ENCODE data around the gene PRKCE. TPM values are rescaled to one million over a fixed set of nuclear protein-coding genes. Genes with fewer than 3 reads are reported as not detected.
A peak's percentile ranks its signal among the peaks of the same experiment; 100 is the strongest.

Gene PRKCE
- total RNA-seq, 2 experiments from 2014 or later = 6.1 to 8.0 TPM

DNA sequence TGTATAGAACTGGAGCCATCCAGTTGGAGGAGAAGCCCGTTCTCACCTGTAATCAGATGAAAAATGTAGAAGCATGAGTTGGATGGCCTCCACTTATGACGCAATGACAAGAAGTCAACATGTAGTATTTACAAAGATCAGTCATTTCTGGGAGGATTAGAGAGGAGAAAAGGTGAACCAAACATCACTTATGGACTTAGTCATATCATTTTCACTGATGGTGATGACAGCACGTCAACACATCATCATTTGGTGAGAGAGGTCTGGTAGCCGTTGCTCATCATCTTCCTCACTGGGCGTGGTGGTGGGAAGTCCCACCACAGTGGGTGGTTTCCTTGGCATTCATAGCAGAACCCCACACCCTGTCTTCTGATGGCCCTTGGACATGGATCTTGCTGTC, 381.5 kb downstream of the PRKCE start:
- Mint-ChIP-seq H3K27ac (no peak overlapping the region), H3K4me3 (no peak overlapping the region), H3K36me3 (peaks cover 1% of the 10 kb centered on the region), H3K4me1 (no peaks in the 10 kb centered on the region), H3K9me3 (no peaks in the 10 kb centered on the region), H3K27me3 (no peaks in the 10 kb centered on the region)
- DNase-seq = peak; percentile 6

DNA sequence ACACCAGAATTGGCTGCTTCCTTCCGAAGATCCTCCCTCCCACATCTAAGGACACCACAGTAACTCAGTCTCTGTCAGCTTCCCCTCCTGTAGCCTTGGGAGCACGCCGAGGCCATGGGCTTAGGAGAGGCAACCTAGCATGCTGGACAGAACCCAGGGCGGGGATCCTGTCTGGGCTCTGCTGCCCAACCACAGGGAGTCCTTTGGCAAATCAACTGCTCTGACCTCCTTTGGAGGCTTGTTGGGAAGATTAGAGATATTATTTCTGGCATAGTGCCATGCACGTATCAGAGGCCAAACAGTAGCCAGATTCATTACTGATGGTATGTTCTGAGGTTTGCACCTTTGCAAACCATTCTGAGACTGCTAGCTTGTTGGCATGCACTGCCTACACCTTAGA, 383.1 kb downstream of the PRKCE start:
- Mint-ChIP-seq H3K4me3 (no peak overlapping the region), H3K36me3 (no peaks in the 10 kb centered on the region), H3K4me1 (no peaks in the 10 kb centered on the region), H3K9me3 (no peaks in the 10 kb centered on the region), H3K27ac (no peak overlapping the region), H3K27me3 (no peaks in the 10 kb centered on the region)
- DNase-seq = no peak

DNA sequence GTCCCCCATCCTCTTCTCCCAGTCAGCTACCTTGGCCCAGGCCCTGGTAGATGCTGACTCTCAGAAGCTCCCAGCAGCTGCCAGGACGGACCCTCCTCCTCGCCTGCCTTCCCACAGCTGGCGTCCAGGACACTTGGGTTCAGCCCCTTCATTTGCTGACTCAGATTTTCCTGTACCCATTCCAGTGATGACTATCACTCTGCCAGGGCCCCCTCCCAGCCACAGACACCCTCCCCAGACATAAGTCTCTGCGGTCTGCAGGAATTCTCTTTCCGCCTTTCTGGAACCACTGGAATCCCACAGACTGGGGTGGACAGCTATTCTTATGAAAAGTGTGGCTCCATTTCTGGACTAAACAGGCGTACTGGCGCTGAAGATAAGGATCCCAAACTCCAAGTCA, 385.5 kb downstream of the PRKCE start:
- no peaks in the 10 kb centered on the region for H3K27me3 Mint-ChIP-seq
- no peaks in the 10 kb centered on the region for H3K36me3 Mint-ChIP-seq
- no peak overlapping the region for H3K27ac Mint-ChIP-seq
- H3K4me3 Mint-ChIP-seq = no peak overlapping the region
- H3K9me3 Mint-ChIP-seq = no peaks in the 10 kb centered on the region
- no peaks in the 10 kb centered on the region for H3K4me1 Mint-ChIP-seq
- DNase-seq = no peak

DNA sequence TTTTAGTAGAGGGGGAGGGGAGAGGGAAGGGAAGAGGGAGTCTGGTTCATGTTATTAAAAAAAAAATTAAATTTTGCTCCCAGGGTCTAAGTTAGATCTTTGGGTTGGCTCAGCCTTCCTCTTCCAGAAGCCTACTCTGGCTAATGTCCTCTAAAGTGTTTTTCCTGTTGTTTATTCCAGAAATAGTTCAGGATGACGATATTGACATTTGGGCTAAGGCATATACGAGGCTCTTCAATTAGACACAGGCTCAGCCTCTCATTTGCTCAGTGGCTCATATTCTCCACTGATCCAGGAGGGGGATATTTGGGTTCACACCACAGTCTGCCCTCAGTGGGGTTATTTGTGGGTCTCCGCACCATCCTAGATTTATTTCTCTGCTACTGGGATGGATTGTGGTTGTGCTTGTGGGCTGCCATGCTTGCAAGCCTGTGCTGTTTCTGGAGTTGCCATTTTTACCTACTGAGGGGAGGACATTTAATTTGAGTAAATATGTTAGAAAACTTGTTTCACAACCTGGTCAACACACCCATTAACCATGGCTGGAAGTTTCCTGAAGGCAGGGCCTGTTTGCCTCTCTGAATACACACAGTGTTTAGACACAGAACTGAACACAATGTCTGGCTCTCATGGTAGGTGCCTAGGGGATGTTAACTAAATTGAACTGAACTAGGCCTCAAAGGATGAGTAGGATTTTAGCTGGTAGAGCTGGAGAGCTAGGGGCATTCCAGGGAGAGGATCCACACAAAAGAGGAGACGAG, 388.2 kb downstream of the PRKCE start:
- Mint-ChIP-seq H3K36me3 (no peaks in the 10 kb centered on the region), H3K9me3 (no peaks in the 10 kb centered on the region), H3K4me3 (no peak overlapping the region), H3K27ac (no peak overlapping the region), H3K27me3 (no peaks in the 10 kb centered on the region), H3K4me1 (no peaks in the 10 kb centered on the region)
- DNase-seq = no peak

DNA sequence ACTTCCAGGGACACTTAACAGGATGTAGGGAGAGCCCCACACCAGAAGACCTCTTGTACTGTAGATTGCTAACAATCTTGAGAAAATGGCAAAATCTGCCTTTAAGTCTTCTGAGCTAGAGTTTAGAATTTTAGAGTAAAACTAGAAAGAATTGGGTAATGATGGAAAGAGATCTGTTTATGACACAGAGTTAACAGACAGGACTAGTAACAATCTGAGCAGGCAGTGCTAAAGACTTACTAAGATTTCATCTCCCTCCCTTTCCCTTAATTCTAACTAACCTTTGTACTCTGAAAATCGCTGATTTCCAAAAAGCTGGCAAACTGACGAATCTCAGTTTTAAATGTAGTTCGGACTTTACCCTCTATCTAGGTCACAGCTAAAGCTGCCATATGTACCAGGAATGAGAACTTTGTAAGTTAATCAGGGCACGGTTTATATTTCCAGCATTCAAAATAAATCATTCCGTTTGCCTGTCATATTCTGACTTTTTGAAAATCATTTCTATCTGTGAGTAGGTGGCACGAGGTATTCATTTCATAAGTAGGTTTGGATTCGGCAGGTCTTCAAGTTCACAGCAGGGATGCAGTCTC, 389.2 kb downstream of the PRKCE start:
- Mint-ChIP-seq H3K27ac (no peak overlapping the region), H3K27me3 (no peaks in the 10 kb centered on the region)

DNA sequence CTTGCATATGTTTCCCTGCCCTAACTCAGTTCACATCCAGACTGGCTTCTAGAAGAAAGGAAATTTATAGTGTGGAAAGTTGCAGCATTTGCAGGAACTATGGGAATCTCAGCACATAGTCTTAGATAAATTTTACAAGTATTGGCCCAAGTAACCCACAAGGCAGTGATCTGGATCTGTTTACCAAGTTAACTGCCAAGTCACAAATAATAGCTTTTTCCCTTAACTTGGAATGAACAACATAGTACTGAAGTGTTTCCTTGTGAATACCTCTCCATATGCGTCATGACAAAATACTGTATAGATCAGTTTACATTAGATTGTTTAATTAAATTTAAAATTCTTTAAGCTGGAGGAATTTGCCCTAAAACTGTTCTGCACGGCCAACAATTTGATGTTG, 390.0 kb downstream of the PRKCE start:
- no peak for DNase-seq
- H3K27ac Mint-ChIP-seq = no peak overlapping the region
- H3K4me1 Mint-ChIP-seq = peaks cover 2% of the 10 kb centered on the region
- no peaks in the 10 kb centered on the region for H3K9me3 Mint-ChIP-seq
- H3K36me3 Mint-ChIP-seq = no peaks in the 10 kb centered on the region
- no peaks in the 10 kb centered on the region for H3K27me3 Mint-ChIP-seq
- no peak overlapping the region for H3K4me3 Mint-ChIP-seq

More for the DNA sequence above, 389.2 kb downstream of the PRKCE start:
- H3K4me1 Mint-ChIP-seq = peaks cover 1% of the 10 kb centered on the region
- no peak for DNase-seq
- no peaks in the 10 kb centered on the region for H3K9me3 Mint-ChIP-seq
- no peak overlapping the region for H3K4me3 Mint-ChIP-seq
- no peaks in the 10 kb centered on the region for H3K36me3 Mint-ChIP-seq

DNA sequence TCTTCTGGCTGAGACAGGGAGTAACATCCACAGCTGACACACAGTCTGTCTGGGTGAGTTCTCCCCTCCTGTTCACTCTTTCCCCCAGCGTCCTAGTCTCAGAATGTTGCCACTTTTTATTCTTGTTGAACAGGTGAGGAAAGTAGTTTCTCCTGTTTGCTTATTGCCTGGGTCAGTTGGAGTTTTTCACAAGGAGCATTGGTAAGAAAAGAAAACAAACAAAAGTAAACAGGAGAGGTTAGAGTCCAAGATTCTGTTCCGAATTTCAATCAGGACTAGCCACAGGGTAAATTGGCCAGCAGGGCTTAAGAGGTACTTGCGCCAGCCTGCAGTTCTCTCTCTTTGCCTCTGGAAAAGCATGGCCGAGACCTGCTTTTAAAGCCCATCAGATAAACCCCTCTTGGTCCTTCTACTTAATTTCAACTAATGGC, 390.7 kb downstream of the PRKCE start:
- Mint-ChIP-seq H3K4me3 (no peak overlapping the region), H3K36me3 (no peaks in the 10 kb centered on the region), H3K27ac (no peak overlapping the region), H3K27me3 (no peaks in the 10 kb centered on the region), H3K4me1 (peaks cover 2% of the 10 kb centered on the region), H3K9me3 (no peaks in the 10 kb centered on the region)
- no peak for DNase-seq

DNA sequence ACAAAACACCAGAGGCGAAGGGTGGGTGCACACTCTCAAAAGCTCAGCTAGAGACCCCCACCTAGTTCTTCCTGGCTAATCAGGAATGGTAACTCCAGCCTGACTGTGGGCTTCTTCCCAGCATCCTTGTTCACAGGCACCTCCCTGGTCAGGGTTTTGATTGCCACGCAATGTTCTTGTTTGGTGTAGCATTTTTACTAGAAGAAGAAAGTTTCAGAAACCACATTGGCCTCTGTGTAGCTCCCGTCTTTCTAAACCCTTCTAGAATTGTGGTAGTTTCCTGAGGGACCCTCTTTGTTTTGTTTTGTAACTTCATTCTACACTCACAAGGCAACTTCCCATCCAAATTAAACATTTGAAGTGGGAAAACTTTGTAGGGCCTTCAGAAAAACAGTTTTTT, 391.2 kb downstream of the PRKCE start:
- Mint-ChIP-seq H3K9me3 (no peaks in the 10 kb centered on the region), H3K4me3 (no peak overlapping the region), H3K27ac (no peak overlapping the region), H3K36me3 (no peaks in the 10 kb centered on the region), H3K27me3 (no peaks in the 10 kb centered on the region), H3K4me1 (peaks cover 2% of the 10 kb centered on the region)
- DNase-seq = no peak

DNA sequence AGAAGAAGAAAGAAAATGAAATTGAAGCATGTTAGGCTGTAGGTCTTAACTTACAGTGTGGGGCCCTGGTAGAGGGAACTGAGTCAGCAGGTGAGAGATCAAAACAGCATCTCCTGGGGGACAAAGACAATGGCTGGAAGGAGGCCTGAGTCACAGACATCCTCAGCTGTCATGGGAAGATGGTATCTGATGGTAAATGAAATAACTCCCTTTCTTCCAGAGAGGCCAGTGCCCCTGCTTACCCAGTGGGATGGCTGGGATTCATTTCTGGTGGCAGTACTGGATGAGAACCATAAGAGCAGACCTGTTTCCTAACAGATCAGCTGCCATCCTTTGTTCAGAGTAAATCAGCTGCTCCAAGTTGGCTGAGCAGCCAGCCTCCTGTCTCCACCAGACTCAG, 394.4 kb downstream of the PRKCE start:
- H3K4me3 Mint-ChIP-seq = no peak overlapping the region
- peaks cover 2% of the 10 kb centered on the region for H3K4me1 Mint-ChIP-seq
- no peaks in the 10 kb centered on the region for H3K9me3 Mint-ChIP-seq
- H3K27me3 Mint-ChIP-seq = no peaks in the 10 kb centered on the region
- DNase-seq = no peak
- no peak overlapping the region for H3K27ac Mint-ChIP-seq
- no peaks in the 10 kb centered on the region for H3K36me3 Mint-ChIP-seq

DNA sequence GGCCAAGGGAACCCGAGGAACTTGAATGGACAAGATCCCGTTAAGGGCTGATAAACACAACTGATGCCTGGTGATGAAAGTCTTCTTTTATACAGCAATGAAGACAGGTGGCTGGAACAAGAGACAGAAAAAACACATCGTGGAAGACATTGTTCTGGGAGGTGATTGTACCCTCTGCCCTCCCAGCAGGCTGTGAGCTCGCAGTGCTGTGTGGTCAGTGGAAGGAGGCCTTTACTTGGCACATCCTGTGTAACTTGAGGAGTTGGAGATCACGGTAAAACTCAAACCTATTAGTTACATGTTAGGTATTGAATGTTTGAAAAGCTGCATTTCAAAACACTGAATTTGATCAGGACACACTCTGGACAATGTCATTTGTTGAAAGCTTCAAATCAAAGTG, 395.8 kb downstream of the PRKCE start:
- Mint-ChIP-seq H3K27me3 (no peaks in the 10 kb centered on the region), H3K9me3 (no peaks in the 10 kb centered on the region), H3K4me3 (no peak overlapping the region), H3K36me3 (peaks cover 3% of the 10 kb centered on the region), H3K4me1 (peaks cover 5% of the 10 kb centered on the region), H3K27ac (no peak overlapping the region)
- no peak for DNase-seq

DNA sequence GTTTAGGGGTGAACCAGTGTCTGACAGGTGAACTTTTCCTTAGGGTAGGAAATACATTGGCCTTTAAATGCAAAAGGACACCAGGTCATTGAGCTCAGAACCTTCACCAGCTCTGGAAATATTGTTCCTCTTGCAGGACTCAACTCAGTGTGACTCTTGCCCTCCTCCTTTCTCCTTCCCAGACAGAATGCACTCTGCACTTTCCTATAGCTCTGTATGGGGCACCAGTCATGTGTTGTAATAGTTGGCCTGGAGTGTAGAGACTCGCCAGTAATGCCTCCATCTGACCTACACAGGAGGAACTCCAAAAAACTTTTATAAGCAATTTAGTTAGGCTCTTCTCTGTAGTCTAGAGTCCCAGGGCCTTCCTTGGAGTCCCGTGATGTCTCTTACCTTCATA, 397.2 kb downstream of the PRKCE start:
- Mint-ChIP-seq H3K4me3 (no peak overlapping the region), H3K4me1 (peaks cover 5% of the 10 kb centered on the region), H3K27me3 (no peaks in the 10 kb centered on the region), H3K36me3 (peaks cover 3% of the 10 kb centered on the region), H3K27ac (no peak overlapping the region), H3K9me3 (no peaks in the 10 kb centered on the region)
- DNase-seq = no peak

DNA sequence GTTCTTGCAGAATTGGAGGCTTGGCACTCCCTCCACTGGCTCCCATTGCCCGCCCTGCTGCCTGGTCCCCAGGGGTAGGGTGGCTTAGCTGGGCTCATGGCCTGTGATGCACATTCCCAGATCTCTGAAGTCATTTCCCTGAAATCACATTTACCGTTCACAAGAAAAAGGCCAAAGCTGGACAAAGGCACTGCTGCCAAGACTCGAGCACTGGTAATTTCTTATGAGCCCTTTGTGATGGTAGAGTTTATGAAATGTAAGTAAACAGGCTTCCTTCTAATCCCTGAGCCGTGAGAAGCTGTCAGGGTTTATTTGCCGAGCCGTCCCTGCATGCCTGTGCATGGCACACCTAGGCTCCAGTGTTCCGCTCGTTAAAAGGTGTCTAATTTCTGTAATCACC, 398.6 kb downstream of the PRKCE start:
- no peak for DNase-seq
- Mint-ChIP-seq H3K4me3 (no peak overlapping the region), H3K9me3 (no peaks in the 10 kb centered on the region), H3K36me3 (peaks cover 3% of the 10 kb centered on the region), H3K27me3 (no peaks in the 10 kb centered on the region), H3K4me1 (peaks cover 5% of the 10 kb centered on the region), H3K27ac (no peak overlapping the region)

DNA sequence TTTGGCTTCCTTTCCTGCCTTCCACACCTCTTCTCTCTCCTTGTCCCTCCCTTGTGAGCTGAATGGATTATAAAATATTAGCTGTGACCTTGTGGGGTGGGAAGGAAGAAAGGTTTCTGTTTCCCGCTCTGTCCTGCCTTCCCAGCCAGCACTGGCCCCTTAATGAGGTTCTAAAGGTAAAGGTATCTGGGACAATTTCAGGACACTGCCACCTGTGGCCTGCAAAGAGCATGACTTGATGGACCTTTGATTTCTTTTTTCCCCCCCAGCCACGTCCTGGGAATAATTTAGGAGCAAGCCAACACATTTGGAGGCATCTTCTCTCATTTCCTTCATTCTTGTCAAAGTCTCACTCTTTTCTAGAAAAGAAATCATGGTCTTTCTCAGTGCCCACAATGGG, 399.0 kb downstream of the PRKCE start:
- peaks cover 3% of the 10 kb centered on the region for H3K36me3 Mint-ChIP-seq
- H3K27ac Mint-ChIP-seq = no peak overlapping the region
- H3K27me3 Mint-ChIP-seq = no peaks in the 10 kb centered on the region
- no peak for DNase-seq
- no peaks in the 10 kb centered on the region for H3K9me3 Mint-ChIP-seq
- H3K4me1 Mint-ChIP-seq = peaks cover 5% of the 10 kb centered on the region
- H3K4me3 Mint-ChIP-seq = no peak overlapping the region

DNA sequence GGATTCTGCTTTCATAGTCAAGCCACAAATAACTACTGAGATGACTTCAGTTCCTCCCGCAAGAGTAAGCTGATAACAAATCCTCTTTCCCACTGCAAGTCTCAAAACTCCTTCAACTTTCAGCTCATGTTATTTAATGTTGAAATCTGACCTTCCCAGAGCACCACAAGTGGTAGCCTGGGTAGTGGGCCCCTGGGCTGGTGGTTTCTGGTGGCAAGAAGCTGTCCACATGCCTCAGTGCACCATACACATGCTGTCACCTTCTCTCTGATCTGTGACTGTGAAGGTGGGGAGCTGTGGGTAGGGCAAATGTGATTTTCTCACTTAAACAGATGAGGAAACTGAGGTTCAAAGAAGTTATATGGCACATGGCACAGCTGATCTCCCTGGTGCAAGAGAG, 399.6 kb downstream of the PRKCE start:
- H3K9me3 Mint-ChIP-seq = no peaks in the 10 kb centered on the region
- H3K27ac Mint-ChIP-seq = no peak overlapping the region
- no peaks in the 10 kb centered on the region for H3K27me3 Mint-ChIP-seq
- H3K36me3 Mint-ChIP-seq = peaks cover 3% of the 10 kb centered on the region
- peaks cover 3% of the 10 kb centered on the region for H3K4me1 Mint-ChIP-seq
- H3K4me3 Mint-ChIP-seq = no peak overlapping the region
- DNase-seq = no peak

DNA sequence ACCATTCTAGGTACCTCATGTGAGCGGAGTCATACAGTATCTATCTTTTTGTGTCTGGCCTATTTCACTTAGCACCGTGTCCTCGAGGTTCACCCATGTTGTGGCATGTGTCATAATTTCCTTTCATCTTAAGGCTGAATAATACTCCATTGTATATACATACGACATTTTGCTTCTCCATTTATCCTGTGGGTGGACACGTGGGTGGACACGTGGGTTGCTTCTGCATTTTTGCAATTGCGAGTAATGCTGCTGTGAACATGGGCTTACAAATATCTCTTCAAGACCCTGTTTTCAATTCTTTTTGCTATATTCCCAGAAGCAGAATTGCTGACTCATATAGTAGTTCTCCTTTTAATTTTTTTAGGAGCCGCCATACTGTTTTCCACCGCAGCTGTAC, 402.1 kb downstream of the PRKCE start:
- peaks cover 3% of the 10 kb centered on the region for H3K4me1 Mint-ChIP-seq
- peaks cover 3% of the 10 kb centered on the region for H3K36me3 Mint-ChIP-seq
- no peak for DNase-seq
- no peak overlapping the region for H3K27ac Mint-ChIP-seq
- no peaks in the 10 kb centered on the region for H3K27me3 Mint-ChIP-seq
- H3K9me3 Mint-ChIP-seq = no peaks in the 10 kb centered on the region
- H3K4me3 Mint-ChIP-seq = no peak overlapping the region

DNA sequence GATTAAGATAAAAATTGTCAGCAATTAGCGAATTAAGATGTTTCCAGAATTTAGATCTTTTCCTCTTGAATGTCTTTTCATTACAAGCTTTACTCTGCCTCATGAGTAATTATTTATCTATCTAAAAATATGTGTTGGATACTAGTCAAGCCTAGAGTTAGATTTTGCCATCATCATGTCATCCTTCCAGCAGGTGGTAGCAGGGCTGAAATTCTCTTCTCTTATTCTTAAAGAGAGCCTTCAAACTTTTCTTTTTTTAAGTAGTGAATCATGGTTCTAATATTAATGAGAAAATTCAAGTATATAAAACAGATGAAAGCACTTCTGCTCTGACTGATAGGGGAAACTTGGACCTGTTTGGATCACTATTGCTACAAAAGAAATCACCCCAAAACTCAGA, 405.1 kb downstream of the PRKCE start:
- DNase-seq = no peak
- no peak overlapping the region for H3K4me3 Mint-ChIP-seq
- no peak overlapping the region for H3K27ac Mint-ChIP-seq
- no peaks in the 10 kb centered on the region for H3K9me3 Mint-ChIP-seq
- no peaks in the 10 kb centered on the region for H3K27me3 Mint-ChIP-seq
- peaks cover 3% of the 10 kb centered on the region for H3K36me3 Mint-ChIP-seq
- H3K4me1 Mint-ChIP-seq = no peaks in the 10 kb centered on the region

Measured in activated naive CD8-positive, alpha-beta T cell treated with anti-CD3 and anti-CD28 coated beads for 36 hours (primary cell).